IPS-18c (cell line): Measurements from ENCODE around the gene FBRS.

ENCODE experiments used
- H3K4me3 ChIP-seq: 2 replicates; pipeline ENCODE4 v1.7.0; 2013; ENCODE audit warnings: low read depth, mild to moderate bottlenecking, low read length, moderate library complexity; ENCODE audit not compliant: insufficient read depth
- H3K9me3 ChIP-seq: one replicate; pipeline ENCODE4 v1.6.1; 2013; ENCODE audit warnings: mild to moderate bottlenecking, low read length, moderate library complexity; ENCODE audit not compliant: control insufficient read depth, insufficient read depth

The FBRS gene

DNA sequence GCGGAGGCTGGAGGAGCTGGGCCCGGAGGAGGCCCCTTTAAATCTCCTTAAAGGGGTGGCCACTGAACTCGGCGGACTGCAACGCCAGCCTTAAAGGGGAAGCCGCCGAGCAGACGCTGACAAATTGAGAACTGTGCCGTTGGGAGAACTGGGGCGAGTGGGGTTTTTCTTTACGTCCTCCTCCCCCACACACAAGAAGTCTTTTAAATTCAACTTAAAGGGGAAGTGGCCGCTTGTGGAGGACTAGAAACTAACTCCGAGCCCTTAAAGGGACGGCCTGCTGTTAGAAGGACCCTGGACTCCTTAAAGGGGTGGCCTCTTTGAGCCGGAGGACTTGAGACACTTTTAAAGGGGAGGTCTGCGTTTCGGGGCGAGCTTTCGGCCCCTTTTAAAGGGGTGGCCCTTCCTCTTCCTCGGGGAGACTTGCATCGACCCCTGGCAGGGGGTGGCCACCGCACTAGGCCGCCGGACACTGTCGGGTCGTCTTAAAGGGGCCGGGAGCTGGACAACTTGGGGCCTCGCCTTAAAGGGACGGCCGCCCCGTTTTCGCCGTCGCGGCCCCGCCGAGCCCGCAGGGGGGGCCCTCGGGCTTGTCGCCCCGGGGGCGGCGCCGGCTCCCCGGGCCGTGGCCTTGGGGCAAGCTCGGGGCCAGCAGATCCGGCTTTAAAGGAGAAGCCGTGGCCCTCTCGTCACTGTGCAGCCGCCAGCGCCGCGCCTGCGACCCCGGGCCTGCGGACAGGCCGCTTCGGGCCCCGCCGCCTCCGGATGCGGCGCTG, 688 bp downstream of the FBRS start:
- Histone ChIP-seq H3K9me3 (no peaks in the 10 kb centered on the region), H3K4me3 (peak overlapping the region; percentile 97)

DNA sequence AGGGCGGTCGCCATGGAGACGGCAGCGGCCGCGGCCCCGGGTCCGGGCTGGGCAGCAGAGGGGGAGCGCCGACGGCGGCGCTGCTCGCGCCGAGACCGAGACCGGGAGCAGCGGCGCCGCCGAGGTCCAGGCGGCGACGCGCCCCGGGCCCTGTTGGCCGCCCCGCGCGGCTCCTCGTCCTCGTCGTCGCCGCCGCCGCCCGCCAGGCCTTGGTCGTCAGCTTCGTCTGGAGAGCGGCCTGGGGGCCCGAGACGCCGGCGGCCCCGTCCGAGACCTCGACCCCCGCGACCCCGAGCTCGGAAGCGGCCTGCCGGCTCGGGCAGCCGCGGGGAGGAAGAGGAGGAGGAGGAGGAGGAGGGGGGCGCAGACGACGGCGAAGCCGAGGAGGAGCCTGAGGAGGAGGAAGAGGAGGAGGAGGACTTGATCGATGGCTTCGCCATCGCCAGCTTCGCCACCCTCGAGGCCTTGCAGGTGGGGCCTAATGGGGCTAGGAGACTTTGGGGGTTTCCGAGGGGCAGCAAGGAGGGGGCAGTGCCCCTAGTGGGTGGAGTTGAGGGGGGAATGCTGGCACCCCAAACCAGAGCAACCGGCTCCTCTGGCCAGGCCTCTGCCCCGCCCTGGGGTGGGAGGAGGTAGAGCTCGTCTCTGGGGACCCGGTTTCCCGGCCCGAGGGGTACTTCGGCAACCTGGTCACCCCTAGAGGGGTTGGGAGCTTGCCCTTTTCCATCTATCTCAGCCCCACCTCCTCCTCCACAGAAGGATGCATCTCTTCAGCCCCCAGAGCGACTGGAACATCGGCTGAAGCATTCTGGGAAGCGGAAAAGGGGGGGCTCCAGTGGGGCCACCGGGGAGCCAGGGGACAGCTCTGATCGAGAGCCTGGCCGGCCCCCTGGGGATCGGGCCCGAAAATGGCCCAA, 1.5 kb downstream of the FBRS start:
- H3K9me3 ChIP-seq, result no peaks in the 10 kb centered on the region
- H3K4me3 ChIP-seq, result peak overlapping the region; percentile 97

DNA sequence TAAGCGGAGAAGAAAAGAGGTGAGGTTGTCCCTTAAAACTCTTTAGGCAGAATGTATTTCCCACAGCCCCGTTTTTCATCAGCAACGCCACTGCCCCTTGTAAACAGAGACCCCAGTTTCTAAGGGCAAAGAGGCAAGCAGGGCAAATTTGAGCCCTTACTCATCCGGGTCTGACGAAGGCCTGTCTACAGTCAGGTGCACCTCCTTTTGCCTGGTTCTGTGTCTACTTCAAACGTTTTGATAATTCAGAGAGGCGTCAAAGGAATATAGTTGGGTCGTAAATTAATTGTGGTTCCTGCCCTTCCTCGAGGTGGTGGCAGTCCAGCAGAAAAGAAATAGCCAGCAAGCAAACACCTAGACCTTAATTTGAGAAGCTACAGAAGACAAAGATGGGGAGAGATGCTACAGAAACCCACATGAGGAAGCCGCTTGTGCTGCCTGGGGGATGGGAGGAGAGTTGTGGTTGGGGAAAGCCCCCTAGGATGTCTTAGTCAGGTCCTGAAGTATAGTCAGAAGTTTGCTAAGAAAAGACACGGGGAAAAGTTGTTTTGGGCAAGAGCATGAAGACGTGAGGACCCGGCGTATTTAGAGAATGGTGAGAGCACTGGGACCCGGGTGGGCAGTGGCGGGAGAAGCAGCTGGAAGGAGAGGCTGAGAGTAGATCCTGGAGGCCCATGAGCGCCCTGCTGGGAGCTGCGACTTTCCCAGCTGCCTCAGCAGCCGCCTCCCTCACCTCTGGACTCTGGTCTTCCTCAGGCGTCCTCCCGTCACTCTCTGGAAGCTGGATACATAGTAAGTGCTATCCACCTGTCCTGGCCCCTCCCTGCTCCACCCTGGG, 2.4 kb downstream of the FBRS start:
- no peaks in the 10 kb centered on the region for H3K9me3 ChIP-seq
- H3K4me3 ChIP-seq, result peak overlapping the region; percentile 97

DNA sequence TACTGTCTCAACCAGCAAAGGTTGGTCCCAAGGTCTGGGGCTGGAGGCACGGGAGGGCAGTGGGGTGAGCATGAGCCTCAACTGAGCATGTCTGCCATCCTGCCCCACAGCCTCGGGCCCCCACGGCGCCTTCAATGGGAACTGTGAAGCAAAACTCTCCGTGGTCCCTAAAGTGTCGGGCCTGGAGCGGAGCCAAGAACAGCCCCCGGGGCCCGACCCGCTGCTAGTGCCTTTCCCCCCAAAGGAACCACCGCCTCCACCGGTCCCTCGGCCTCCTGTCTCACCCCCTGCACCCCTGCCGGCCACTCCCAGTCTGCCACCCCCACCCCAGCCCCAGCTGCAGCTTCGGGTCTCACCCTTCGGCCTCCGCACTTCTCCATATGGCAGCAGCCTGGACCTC, 4.2 kb downstream of the FBRS start:
- Histone ChIP-seq H3K4me3 (no peak overlapping the region), H3K9me3 (no peaks in the 10 kb centered on the region)

DNA sequence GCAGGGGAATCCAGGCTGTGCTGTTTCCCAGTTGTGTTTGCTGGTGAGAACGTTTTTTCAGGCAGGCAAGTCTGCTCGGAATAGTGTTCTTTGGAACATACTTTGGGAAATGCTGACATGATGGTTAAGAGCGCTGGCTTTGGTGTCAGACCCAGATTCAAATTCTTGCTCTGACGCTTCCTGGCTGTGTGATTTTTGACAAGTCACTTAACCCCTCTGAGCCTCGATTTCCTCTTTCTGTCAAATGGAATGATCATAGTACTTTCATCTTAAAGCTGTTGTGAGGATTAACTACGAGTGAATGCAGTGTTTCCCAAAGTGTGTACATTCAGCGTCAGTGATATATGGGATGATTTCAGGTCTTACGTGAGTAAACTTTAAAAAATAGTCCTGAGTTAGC, 4.8 kb downstream of the FBRS start:
- Histone ChIP-seq H3K9me3 (no peaks in the 10 kb centered on the region), H3K4me3 (no peak overlapping the region)

DNA sequence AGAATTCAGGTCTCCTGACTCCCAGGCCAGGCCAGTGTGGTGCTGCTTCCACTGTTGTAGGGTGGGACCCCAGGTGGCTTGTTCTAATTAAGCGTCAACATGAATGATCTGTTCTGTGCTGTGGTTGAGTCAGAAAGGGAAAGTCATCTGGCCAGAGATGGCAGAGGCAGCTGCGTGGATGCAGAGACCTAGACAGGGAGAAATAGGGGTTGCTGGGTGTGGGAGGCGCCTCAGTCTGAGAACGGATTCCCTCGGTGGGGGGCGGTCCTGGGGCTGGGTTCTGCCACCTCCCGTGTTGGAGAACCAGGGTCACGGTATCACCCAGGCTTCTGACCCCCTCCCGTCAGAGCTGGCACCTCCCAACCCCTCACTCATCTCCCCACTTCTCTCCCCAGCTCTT, 5.6 kb downstream of the FBRS start:
- Histone ChIP-seq H3K4me3 (no peak overlapping the region), H3K9me3 (no peaks in the 10 kb centered on the region)

DNA sequence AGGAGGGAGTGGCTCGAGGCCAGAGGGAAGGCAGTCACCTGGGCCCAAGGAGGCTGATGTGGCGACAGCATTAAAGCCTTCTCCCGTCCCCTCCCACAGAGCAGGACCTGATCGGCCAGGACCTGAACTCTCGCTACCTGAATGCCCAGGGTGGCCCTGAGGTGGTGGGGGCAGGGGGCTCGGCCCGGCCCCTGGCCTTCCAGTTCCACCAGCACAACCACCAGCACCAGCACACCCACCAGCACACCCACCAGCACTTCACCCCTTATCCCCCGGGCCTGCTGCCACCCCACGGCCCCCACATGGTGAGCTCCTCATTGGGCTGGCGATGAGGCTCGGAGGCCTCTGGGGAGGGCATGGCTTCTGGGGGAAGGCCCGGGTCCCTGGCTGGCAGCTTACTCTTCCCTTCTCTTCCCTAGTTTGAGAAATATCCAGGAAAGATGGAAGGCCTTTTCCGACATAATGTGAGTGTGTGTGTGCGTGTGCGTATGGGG, 6.4 kb downstream of the FBRS start:
- no peak overlapping the region for H3K4me3 ChIP-seq
- no peaks in the 10 kb centered on the region for H3K9me3 ChIP-seq

DNA sequence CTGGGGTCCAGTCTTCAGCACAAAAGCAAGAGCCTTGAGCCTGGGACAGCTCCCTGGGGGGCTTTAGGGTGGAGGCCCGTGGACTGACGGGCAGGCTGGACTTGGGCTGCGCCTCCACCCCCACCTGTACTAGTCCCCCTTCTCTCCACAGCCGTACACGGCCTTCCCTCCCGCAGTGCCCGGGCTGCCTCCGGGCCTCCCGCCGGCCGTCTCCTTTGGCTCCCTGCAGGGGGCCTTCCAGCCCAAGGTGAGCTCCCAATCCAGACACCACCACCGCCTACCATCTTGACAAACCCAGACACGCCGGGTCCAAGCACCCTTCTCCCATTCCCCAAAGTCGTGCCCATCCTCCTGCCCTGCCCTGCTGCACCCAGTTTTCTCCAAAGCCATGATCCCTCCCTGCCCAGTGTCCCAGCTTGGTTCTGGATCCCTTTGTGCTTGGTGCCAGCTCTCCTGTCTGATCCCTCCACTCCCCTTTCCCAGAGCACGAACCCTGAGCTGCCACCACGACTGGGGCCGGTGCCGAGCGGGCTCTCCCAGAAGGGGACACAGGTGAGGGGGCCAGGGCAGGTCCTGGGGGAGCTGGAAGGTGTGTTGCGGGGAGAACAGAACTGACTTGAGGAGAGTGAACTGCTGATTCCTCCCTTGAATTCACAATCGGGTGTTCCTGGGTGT, 7.1 kb downstream of the FBRS start:
- no peak overlapping the region for H3K4me3 ChIP-seq
- no peaks in the 10 kb centered on the region for H3K9me3 ChIP-seq

DNA sequence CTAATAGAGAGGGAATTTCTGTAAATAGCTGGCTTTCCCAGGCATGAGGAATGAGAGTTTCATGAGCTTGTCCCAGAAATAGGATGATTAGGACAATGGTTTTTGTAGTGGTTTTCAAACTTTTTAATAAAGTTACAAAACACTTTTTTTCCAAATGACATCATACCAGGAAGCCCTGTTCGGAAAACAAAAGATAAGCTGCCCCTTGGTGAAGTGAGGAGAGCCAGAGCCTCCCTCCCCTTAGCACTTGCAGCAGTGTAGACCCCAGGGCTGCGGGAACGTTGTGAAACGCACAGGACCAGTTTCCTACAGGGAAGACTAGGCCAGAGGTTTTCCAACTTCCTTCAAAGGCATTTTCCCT, 7.6 kb downstream of the FBRS start:
- Histone ChIP-seq H3K9me3 (no peaks in the 10 kb centered on the region), H3K4me3 (no peak overlapping the region)

DNA sequence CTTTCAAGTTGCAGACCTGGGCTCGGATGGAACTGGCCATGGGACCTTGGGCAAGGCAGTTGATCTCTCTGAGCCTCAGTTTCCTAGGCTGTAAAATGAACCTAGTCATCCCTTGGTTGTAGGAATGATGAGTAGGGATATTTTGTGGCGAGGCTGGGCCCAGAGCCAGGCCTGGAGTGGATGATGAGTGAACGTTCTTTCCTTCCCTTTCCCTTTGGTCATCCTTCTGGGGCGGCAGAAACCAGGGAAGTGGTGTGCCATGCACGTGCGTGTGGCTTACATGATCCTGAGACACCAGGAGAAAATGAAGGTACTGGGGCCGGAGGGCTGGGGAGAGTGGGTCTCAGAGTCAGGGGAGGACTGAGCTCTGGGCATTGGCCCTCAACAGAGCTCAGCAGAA, 8.4 kb downstream of the FBRS start:
- Histone ChIP-seq H3K9me3 (no peaks in the 10 kb centered on the region), H3K4me3 (no peak overlapping the region)

DNA sequence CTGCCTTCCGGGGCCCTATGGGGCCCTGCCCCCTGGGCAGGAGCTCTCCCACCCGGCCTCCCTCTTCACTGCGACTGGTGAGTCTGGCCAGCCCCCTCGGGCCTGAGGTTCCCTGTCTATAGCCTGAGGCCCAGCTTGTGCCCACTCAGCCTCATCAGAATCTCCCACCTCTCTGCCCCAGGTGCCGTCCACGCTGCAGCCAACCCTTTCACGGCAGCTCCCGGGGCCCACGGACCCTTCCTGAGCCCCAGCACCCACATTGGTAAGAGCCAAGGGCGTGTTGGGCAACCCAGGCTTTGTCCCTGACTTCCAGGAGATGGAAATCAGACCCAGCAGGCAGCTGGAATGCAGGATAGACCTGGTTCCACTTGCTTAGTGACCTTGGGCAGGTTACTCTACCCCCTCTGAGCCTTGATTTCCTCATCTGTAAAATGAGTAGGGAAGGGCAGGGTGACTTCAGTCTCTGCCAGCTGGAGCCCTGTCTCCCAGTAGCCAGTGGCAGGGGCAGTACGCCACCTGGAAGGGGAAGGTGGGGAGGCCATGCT, 9.2 kb downstream of the FBRS start:
- H3K9me3 ChIP-seq, result no peaks in the 10 kb centered on the region
- no peak overlapping the region for H3K4me3 ChIP-seq

DNA sequence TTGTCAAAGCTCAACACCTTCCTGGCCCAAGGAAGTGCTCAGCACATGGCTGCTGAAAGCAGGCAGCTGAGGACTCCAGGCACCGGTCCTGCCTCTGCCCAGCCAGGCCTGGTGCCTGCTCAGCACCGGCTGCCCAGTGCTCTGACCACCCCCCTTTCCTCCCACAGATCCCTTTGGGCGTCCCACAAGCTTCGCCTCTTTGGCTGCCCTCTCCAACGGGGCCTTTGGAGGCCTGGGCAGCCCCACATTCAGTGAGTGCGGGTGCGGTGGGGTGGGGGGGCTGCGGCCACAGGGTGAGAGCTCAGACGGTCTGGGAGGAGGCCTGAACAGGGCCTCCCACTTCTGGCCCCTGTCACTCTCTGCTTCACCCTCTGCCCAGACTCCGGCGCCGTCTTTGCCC, 10.2 kb downstream of the FBRS start:
- H3K4me3 ChIP-seq, result no peak overlapping the region
- no peaks in the 10 kb centered on the region for H3K9me3 ChIP-seq

DNA sequence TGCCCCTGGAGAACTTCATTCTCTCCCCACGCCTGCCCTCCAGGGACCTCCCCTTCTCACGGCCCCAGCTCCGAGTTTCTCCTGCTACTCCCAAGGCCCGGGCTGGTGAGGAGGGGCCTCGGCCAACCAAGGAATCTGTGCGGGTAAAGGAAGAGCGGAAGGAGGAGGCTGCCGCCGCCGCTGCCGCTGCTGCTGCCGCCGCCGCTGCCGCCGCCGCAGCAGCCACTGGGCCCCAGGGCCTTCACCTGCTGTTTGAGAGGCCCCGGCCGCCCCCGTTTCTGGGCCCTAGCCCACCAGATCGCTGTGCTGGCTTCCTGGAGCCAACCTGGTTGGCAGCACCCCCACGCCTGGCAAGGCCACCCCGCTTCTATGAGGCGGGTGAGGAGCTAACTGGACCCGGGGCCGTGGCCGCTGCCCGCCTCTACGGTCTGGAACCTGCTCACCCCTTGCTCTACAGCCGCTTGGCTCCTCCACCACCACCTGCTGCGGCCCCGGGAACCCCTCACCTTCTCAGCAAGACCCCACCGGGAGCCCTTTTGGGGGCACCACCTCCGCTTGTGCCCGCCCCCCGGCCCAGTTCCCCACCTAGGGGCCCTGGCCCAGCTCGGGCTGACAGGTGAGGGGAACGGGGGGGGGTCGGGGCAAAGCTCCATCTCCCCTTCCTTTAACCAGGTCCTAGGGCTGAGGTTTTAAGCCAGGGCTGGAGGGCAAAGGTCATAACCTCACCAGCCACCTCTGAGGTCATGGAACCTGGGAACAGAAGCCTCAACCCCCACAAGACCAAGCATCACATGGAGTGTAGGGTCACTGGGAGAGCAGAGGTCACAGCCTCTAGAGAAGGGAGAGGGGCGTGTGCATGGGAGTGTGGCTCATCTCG, 11.0 kb downstream of the FBRS start:
- no peak overlapping the region for H3K4me3 ChIP-seq
- H3K9me3 ChIP-seq, result no peaks in the 10 kb centered on the region

DNA sequence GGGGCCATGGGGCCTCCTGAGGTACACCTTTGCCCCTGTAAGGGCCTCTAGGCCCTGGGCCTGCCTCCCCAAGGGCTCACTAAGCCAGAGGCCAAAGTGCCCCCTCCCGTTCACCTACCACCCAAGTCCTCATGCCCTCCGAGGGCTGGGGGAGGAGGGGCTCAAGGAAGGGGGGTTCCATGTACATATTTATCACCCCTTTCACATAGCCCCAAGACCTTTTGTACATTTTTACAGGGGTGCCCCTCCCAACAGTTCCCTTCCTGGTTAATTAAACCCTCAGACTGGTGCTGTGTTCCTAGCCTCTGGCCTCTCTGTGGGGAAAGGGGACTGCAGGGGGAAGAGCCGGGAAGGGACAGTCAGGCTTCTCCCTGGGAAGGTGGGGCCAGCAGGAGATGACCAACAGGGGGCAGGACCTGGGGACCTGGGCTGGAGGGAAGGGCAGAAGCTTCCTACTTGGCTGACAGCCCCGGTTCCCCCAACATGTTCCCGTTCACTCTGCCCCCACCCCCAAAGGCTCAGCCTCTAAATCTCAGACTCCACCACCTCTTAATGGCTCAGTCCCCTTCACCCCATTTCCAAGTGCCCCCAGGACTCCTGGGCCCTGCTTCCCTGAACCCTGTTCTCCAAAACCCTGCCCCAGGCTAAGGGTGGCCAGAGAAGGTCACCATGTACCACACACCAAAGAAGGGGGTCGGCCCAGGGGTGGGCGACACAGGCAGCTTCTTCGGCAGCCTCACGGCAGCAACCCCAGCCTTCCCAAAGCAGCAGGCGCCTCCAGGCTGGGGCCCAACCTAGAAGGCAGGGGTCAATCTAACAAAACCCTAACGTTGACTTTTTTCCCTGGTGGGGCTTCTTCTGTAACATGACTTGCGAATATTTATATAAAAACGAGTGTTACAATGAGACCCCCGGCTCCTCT, 11.9 kb downstream of the FBRS start:
- no peaks in the 10 kb centered on the region for H3K9me3 ChIP-seq
- no peak overlapping the region for H3K4me3 ChIP-seq

DNA sequence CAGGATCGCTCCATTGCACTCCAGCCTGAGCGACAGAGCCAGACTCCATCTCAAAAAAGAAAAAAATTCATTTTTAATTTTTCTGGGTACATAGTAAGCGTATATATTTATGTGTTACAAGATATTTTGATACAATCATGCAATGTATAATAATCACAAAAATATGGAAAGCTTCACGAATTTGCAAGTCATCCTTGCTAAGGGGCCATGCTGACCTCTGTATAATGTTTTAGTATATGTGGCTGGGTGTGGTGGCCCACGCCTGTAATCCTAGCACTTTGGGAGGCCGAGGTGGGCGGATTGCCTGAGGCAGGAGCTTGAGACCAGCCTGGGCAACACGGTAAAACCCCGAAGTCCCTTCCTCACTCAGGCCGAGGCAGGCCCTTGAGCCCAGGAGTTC, 16.9 kb downstream of the FBRS start:
- H3K4me3 ChIP-seq, result no peak overlapping the region
- H3K9me3 ChIP-seq, result no peaks in the 10 kb centered on the region
